Lung (tissue), 12 donors: ENCODE data around the gene SF3B2. TPM values are rescaled to one million over a fixed set of nuclear protein-coding genes. Genes with fewer than 3 reads are reported as not detected.

ENCODE experiments used
- ATAC-seq: fragments of 200-7000 bp; cut with Tn5 transposase; one replicate; pipeline ENCODE4 v1.9.1; 2020; ENCODE audit warnings: moderate number of reproducible peaks; ENCODE audit not compliant: insufficient read depth, low FRiP score
- DNase-seq, 3 donors: peaks; one replicate each; pipeline ENCODE4 v3.0.0-alpha.2; 2013 to 2017
- H3K27ac ChIP-seq, 2 donors: one replicate each; pipeline ENCODE4 v1.5.1; 2013; ENCODE audit warnings: mild to moderate bottlenecking in 2 of 2, moderate library complexity in 2 of 2, control low read depth in 1 of 2, inconsistent platforms in 1 of 2, low read depth in 1 of 2, low read length in 1 of 2
- H3K27me3 ChIP-seq, 3 donors: one replicate each; pipeline ENCODE4 v1.5.1; 2013; ENCODE audit warnings: low read length in 2 of 3; ENCODE audit not compliant: control insufficient read depth in 3 of 3, insufficient read depth in 3 of 3
- H3K36me3 ChIP-seq, 4 donors: one replicate each; pipeline ENCODE4 v1.5.1; 2013; ENCODE audit warnings: low read length in 4 of 4, mild to moderate bottlenecking in 1 of 4, moderate library complexity in 1 of 4; ENCODE audit not compliant: control insufficient read depth in 4 of 4, insufficient read depth in 4 of 4
- H3K4me1 ChIP-seq, 5 donors: one replicate each; pipeline ENCODE4 v1.5.1; 2013; ENCODE audit warnings: low read length in 5 of 5, mild to moderate bottlenecking in 2 of 5, moderate library complexity in 1 of 5; ENCODE audit not compliant: control insufficient read depth in 5 of 5, insufficient read depth in 5 of 5
- H3K4me3 ChIP-seq: one replicate; pipeline ENCODE4 v1.5.1; 2013; ENCODE audit warnings: mild to moderate bottlenecking, control low read depth, moderate library complexity
- H3K9ac ChIP-seq, 2 donors: one replicate each; pipeline ENCODE4 v1.5.1; 2013; ENCODE audit warnings: low read length in 2 of 2, control low read depth in 1 of 2; ENCODE audit not compliant: insufficient read depth in 1 of 2
- H3K9me3 ChIP-seq, 4 donors: one replicate each; pipeline ENCODE4 v1.5.1; 2013; ENCODE audit warnings: low read length in 3 of 4, mild to moderate bottlenecking in 1 of 4, moderate library complexity in 1 of 4; ENCODE audit not compliant: control insufficient read depth in 4 of 4, insufficient read depth in 3 of 4
- WGBS, 2 donors: extraction: QIAGEN DNeasy Blood & Tissue Kit; methylation state at CpG; one replicate each; pipeline ENCODE4 v1.1.7; 2013; 5-methylcytosine and 5-hydroxymethylcytosine counted together
- polyA plus RNA-seq, 2 donors: library from polyadenylated mRNA; stranded (reverse); fragments of 200-250 nt; gene quantifications; one replicate each; pipeline ENCODE4 v1.2.1, GENCODE V29; 2013
- total RNA-seq, 2 donors: library from RNA; depleted of rRNA in 1 of 2; stranded (reverse); fragments of >200 nt in 1 of 2; gene quantifications; one replicate each; pipeline ENCODE4 v1.2.1, GENCODE V29; 2014 to 2021
- TF ChIP-seq, protein P1 (sequence below): IDR thresholded peaks from 2 replicates; pipeline ENCODE4 v1.5.1; 2012; ENCODE audit warnings: mild to moderate bottlenecking; ENCODE audit errors: control extremely low read depth, extremely low read depth
- donor health status: control.
- donor health status: control.
- donor health status: Bipolar disorder and iron deficiency.
- donor health status: healthy.
- donor health status: DM: yes; HTN: yes; CAD: no.

The SF3B2 gene
- total and polyA plus RNA-seq, 4 donors, result 78.0 to 187 (median 134) TPM

DNA sequence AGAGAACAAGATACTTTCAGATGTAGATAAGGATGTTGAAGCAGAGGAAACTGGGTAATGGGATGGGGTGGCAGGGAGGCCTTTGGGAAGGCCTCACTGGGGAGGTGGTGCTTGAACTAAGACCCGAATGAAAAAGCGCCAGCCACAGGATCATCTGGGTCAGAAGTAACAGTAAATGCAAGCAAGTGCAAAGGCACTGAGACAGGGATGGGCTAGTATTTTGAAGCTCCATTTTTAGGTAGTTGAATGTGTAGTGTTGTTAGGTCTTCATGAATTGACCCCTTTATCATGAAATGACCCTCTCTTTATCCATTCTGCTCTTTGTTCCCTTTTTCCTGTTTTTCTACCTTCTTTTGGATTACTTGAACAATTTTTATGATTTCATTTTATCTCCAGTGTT, 11.7 kb downstream of the SF3B2 start:
- Histone ChIP-seq H3K27ac (no peak overlapping the region), H3K27me3 (no peaks in the 10 kb centered on the region), H3K9me3 (no peaks in the 10 kb centered on the region), H3K9ac (no peak overlapping the region), H3K36me3 (peaks cover 43 to 82% (median 65%) of the 10 kb centered on the region in 4 donors), H3K4me3 (no peak overlapping the region), H3K4me1 (peaks cover 0 to 5% (median 0%) of the 10 kb centered on the region in 5 donors)
- no peak for DNase-seq
- 94 to 98% methylated on average over 2 of the region's 2 CpGs for WGBS, 2 donors
- TF ChIP-seq, protein P1, sequence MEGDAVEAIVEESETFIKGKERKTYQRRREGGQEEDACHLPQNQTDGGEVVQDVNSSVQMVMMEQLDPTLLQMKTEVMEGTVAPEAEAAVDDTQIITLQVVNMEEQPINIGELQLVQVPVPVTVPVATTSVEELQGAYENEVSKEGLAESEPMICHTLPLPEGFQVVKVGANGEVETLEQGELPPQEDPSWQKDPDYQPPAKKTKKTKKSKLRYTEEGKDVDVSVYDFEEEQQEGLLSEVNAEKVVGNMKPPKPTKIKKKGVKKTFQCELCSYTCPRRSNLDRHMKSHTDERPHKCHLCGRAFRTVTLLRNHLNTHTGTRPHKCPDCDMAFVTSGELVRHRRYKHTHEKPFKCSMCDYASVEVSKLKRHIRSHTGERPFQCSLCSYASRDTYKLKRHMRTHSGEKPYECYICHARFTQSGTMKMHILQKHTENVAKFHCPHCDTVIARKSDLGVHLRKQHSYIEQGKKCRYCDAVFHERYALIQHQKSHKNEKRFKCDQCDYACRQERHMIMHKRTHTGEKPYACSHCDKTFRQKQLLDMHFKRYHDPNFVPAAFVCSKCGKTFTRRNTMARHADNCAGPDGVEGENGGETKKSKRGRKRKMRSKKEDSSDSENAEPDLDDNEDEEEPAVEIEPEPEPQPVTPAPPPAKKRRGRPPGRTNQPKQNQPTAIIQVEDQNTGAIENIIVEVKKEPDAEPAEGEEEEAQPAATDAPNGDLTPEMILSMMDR, result no peak
- ATAC-seq, result no peak

DNA sequence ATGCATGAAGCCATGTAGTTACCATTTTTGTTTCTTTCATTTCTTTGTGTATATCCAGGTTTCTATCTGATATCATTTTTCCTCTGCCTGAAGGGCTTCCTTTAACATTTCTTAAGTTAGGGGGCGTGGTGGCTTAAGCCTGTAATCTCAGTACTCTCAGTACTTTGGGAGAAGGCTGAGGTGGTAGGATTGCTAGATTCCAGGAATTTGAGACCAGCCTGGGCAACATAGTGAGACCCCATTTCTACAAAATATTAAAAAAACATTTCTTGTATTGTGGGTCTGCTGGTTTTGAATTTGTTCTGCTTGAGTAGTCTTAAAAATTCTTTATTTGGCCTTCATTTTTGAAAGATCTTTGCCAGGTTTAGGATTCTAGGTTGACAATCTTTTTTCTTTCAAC, 12.4 kb downstream of the SF3B2 start:
- Histone ChIP-seq H3K9ac (no peak overlapping the region), H3K9me3 (no peaks in the 10 kb centered on the region), H3K27me3 (no peaks in the 10 kb centered on the region), H3K4me3 (no peak overlapping the region), H3K36me3 (peaks cover 36 to 77% (median 60%) of the 10 kb centered on the region in 4 donors), H3K27ac (no peak overlapping the region), H3K4me1 (peaks cover 0 to 9% (median 6%) of the 10 kb centered on the region in 5 donors)
- DNase-seq, result no peak
- TF ChIP-seq, protein P1, result no peak
- no peak for ATAC-seq
- 100% methylated on average over 1 of the region's 1 CpG for WGBS, 2 donors

DNA sequence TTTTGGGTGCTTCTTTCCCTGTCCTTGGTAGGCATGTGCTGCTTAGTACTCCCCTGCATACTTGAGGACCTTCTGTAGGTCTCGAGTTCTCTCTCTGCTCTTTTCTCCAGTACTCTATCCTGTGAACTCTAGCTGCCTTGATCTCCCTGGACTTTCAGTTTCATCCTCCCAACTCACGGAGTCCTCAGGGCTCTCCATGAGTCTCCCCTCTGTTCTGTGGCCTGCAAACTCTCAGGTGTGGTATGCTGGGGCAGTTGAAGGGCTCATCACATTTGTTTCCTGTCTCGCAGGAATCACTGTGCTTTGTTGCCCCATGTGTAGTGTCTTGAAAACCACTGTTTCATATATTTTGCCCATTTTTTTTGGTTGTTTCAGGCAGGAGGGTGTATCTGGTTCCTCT, 14.6 kb downstream of the SF3B2 start:
- ATAC-seq, result no peak
- TF ChIP-seq, protein P1, result no peak
- H3K9me3 ChIP-seq, result no peaks in the 10 kb centered on the region

DNA sequence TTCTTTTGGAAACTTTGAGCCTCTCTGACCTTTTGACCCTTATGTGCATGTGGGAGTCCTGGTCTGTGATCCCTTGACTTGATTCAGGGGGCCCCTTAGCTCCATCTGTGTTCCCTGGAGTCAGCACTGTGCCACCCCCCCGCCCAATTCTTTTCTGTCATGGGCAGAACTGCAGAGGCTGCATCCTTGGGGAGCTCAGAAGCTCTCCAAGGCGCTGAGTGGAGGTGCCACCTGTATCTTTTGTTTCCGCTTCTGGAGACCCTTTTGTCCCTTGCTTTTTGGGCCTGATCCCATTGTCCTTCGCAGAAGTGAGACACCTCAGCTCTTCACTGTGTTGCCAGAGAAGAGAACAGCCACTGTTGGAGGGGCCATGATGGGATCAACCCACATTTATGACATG, 15.5 kb downstream of the SF3B2 start:
- Histone ChIP-seq H3K27ac (no peak overlapping the region), H3K36me3 (peaks cover 16 to 53% (median 38%) of the 10 kb centered on the region in 4 donors), H3K27me3 (no peaks in the 10 kb centered on the region), H3K4me3 (no peak overlapping the region), H3K4me1 (peaks cover 0 to 20% (median 10%) of the 10 kb centered on the region in 5 donors), H3K9ac (no peak overlapping the region), H3K9me3 (no peaks in the 10 kb centered on the region)
- TF ChIP-seq, protein P1, result no peak
- DNase-seq (no peak), ATAC-seq (no peak)
- WGBS, 2 donors, result 70 to 93% methylated on average over 4 of the region's 4 CpGs

More for the DNA sequence above, 14.6 kb downstream of the SF3B2 start:
- H3K9ac ChIP-seq, result no peak overlapping the region
- H3K4me1 ChIP-seq, result peaks cover 0 to 14% (median 10%) of the 10 kb centered on the region in 5 donors
- no peak for DNase-seq
- WGBS, 2 donors, result 53 to 75% methylated on average over 3 of the region's 3 CpGs
- no peaks in the 10 kb centered on the region for H3K27me3 ChIP-seq
- H3K36me3 ChIP-seq, result peaks cover 18 to 57% (median 41%) of the 10 kb centered on the region in 4 donors
- H3K4me3 ChIP-seq, result no peak overlapping the region
- H3K27ac ChIP-seq, result peak overlapping the region in 1 of 2 donors; percentile 28
